Right forelimb (tissue), 1 donor: Measurements from ENCODE around the gene CHL1.
A peak's percentile ranks its signal among the peaks of the same experiment; 100 is the strongest.

Experiments
- DNase-seq: peaks from one replicate; pipeline ENCODE4 v3.0.0-alpha.2; 2018

CHL1 gene

DNA sequence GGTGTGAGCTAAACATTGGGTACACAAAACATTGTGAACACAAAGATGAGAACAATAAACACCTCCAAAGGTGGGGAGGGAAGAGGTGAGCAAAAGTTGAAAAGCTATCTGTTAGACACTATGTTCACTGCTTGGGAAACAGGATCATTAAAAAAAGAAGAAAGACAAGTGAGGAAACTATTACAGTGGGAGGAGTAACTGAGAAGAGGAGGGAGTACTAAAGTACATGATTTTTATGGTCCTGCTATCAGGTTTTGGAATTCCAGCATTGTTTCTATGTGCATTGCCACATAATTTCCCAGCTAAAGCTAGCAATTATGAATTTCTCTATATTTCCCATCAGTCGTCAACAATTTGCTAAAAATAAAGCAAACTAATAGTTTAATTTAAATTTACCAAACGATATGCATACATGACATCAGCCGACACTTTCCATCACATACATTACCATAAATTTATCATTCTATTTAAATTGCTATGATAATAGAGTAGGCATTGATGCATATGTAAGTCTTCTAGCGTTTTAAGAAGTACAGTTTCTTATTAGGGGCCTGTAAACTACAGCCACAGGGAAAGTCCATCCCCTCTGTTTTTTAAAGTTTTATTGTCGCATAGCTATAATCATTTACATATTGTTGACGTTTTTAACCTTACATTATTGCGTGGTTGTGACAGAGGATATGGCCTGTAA, 221.8 kb downstream of the CHL1 start:
- no peak for DNase-seq

DNA sequence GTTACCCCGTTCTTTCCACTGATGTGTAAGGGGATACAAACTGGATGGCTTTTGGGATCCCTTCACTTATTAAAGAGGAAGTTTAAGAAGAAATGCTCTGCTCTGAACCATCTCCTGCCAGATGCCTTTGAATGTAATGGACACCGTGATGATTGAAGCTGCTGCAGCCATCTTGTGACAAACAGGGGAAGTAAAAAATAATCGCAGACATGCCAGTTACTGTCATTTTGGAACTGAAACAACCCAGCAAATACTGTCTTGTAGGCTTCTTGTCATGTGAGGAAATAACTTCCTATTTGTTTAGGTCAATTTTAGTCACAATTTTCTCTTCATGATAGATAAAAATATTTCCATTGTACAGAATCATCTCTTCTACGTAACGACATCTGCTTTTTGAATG, 224.0 kb downstream of the CHL1 start:
- no peak for DNase-seq

DNA sequence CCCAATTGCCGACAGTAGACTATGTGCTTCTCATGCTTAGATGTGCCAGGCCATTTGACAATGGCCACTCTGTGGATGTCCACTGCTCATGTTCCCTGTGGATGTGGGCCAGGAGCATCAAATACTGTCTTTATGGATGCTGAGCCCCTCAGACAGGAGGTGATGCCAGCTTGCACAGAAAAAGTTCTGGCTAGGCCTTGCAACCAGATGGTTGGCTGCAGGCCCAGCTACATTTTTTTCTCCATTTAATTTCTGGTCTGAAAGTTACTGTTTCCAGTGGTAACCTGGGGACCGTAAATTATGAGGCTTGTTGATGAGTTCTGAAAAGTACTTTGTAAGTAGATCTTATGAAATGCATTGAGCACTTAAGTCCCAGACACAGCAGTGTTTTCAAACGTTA, 228.5 kb downstream of the CHL1 start:
- DNase-seq: peak; percentile 66

DNA sequence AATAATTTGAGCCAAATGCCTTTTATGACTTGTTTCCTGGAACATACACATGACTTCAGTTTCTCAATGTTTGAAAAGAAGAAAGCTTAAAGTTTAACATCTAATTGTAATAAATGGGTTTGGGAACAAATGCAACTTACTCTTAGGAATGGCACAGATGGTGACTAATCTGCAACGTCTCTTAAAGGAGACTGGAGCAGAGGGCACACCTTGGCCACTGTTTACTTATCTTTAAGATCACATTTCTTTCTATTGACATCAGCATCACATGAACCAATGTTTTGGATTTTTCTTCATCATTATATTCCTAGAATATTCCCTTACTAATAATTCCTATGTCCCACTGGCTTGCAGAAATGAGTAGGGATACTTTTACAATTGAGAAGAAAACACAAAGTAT, 229.5 kb downstream of the CHL1 start:
- no peak for DNase-seq

DNA sequence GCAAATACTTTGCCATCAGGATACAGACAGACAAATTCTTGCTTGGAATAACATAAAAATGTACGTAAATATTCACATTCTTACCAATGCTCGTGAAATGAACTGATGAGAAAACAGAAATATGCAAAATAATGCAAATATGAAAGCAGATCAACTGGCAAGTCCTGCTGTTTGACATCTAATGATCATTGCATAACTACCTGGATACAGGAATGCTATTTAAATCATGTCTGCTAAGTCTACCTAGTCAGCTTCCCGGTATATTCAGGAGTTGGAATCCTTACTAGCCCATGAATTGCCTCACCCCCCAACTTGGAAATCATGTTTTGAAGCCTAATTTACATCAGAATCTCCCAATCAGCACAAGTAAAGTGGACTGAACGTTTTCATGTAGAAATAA, 230.6 kb downstream of the CHL1 start:
- no peak for DNase-seq

DNA sequence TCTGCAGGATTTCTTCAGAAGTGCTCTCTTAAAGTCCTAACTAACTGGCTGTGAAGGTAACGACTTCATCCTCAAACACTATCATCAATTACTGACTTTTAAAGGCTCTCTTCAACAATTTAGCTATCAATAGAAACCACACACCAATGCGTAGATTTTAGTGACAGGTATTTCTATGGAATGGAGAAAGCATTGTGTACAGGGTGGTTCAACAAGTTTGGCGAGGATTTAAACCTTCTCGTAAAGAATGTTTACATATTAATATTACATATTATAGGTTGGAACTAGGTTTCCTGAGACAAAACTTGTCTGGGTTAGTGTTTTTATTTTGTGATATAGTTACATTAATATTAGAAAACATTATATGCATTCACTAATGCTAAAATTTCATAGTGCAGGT, 233.6 kb downstream of the CHL1 start:
- DNase-seq: no peak

DNA sequence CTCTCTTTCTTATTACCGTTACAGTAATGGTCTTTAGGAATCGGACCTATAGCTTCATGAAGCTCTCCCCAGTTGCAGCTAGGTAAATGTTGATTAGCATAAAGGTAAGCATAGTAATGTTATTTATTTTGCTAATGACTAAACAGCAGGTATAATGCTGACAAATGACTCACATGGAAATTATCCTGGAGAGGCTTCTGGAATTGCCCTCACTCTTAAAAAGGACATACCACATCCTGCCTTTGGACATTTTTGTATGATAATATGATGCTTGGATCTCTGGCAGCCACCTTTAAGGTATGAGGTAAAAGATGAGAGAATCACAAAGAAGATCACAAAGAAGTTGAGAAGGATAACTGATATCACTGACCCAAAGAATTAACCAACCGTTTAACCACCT, 238.6 kb downstream of the CHL1 start:
- DNase-seq: no peak

DNA sequence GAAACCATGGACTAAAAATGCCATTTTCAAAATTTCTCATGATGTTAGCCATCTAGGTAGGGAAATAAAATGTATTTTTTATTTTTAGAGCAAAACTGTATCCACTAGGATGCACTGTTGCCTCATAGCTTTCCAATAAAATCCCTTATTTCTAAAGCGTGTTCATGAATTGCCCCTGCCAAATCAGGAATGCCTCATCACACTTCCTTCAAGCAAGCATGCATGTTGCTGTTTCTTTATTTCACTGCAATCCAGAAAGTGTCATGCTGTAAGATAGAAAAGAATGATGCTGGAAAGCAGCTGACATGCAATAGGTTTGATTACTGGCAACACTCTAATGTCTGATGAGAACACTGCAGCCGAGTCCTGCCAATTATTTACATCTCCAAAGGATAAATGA, 239.5 kb downstream of the CHL1 start:
- no peak for DNase-seq

DNA sequence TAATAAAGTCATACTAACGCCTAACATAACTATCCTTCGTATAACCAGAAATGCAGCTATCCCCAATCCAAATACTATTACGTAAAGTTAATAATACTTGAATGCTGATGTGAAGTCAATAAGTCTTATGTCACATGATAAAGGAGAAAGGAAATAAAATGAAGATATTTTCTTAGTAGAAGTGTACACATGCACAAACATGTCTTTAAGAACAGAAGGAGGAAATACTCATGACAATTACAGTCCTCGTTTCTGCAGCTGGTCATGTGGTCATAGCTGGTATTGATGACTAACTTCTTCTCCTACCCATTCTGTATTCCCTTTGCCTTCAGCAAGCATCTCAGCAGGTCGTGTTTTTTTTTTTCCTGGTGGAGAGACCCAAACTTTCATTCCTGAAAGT, 244.3 kb downstream of the CHL1 start:
- no peak for DNase-seq

DNA sequence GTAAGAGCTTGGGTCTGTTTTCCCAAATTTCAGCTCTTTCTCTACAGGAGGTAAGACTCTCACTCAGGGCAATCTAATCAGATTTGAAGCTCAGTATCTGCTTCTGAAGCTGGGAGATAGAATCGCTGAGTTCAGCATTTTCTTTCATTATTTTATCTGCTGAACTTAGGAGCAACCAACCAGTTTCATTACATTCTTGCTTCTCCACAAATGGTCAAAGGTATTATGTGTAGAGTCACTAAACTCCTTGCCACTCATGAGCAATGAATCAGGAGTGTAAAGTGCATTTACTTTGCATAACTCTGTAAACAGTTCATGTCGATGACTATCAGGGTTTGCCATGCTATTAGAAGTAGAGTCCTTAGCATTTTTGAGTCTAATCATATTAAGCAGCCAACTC, 249.4 kb downstream of the CHL1 start:
- no peak for DNase-seq

DNA sequence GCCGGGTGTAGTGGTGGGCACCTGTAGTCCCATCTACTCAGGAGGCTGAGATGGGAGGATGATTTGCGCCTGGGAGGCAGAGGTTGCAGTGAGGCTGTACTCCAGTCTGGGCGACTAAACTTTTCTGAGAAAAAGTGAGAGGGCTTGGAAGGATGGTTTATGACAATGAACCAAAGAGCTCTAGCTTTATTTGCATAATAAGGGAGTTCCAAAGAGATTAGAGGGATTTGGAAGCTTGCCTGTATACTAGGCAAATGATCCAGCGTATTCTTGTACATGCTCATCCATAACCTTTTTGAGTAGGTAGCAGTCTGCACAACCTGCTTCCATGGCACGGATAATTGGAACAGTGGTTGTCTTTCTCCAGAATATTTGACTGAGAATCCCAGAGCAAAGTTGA, 251.1 kb downstream of the CHL1 start:
- DNase-seq: no peak

DNA sequence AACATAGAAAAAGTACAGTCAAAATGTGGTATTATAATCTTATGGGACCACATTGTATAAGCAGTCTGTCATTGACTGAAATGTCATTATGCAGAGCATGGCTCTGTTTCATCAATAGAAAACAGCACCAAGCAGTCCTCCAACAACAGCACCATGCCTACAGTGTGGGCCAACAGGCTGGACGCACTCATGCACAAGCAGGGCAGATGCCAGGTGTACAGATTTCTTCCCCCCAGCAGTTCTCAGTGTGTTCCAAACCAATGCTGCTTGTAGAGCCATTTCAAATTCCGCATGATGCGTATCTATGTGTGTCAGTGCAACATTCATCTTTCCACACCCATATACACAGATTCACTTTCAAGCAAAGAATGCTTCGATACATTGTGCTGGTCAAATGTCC, 253.1 kb downstream of the CHL1 start:
- no peak for DNase-seq

DNA sequence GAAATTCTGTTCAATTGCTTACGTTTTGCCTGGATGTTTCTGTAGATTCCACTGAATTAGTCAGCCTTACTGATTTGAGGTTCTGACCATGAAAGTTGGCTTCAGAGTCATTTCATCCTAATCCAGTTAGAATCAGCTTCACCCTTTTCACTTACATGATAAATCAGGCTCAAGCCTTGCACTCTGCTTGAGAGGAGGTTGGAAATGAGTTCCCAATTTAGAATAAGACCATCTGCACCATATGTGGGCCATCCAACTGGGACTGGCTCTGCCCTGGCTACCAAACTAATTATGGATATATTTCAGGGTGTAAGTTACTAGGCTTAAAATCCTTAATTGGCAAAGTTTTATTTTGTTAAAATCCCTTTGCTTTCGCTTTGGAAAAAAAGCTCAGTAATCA, 255.7 kb downstream of the CHL1 start:
- DNase-seq: no peak

DNA sequence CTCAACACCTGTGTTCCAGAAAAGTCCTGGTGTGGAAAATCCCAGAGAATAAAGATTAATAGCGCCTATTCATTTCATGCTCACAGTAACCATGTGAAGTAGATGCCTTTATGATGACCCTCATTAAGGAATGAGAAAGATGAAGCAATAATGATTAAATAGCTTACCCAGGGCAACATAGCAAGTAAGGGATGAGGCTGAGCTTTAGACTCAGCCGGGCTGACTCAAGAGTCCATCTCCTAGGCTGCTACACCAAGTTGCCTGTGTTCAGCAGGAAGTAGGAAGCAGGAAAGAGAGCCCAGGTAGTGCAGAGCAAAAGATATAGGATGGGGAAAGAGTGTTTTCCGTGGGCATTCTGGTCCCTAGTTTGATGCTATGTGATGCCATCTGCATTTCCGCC, 256.5 kb downstream of the CHL1 start:
- DNase-seq: no peak

DNA sequence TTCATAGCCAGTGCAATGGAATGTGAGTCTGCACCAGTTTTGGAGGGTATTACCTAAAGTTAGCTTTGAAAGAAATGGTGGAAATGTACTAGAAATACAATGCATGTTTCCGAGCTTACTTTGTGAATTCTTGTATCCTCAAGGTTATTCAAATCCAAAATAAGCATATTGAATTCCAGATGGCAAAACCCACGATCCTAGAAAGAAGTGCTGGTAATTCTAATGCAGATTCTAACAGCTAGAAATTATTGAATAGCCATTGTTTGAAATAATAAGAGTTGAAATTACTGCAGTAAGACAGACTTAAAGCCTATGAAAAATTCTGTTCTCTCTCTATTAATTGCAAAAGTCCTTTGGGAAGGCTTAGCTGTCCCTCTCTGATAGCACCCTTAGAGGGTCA, 258.4 kb downstream of the CHL1 start:
- no peak for DNase-seq

DNA sequence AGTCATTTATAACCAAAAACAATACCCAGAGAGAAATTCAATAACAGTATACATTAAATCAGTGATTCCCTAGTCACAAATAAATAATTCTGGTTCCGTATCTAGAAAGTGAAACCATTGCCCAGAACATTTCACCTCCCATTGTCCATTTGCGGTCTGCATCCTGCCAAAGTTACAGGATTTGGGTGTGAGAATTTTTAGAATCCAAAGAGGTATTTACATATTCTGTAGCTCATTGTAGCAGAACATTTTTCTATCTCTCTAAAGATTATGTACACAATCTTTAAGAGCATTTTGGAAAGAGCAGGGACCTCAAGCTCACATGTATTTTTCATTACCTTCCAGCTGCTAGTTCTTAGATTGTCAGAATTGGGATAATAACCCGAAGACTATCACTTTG, 261.6 kb downstream of the CHL1 start:
- DNase-seq: no peak

DNA sequence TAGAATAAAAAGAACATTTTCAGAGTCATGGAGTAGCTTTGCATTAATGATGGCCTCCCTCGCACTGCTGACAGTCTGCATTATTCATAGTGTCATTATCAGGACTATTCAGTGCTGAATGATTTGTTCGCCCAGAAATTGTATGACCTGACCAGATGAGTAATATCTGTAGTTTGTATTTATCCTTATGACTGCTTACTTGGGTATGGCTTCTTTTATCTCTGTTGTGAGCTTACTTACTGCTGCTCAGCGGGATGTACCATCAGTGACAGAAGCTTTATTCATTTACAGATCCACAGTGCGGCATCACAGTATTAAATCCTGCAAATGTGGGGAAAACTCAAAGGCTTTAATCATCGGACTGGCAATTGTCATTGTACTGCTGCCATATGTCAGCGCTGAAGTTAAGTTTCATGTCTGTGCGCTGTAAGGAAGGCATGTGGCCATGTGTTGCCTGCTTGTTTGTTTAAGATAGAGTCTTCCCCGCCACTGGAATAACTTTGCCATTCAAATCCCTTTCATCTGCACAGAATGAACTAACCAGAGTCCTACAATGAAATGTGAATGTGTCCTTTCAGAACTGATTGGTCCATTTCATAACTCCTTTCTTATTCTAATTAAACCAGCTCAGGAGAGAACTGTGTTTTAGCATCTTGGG, 262.2 kb downstream of the CHL1 start:
- no peak for DNase-seq
